Measurements from ENCODE around the gene RAMAC. TPM values are rescaled to one million over a fixed set of nuclear protein-coding genes. Genes with fewer than 3 reads are reported as not detected.

Gene RAMAC
- total RNA-seq, 3 donors from 2014 or later (not counting 1 experiment from before 2014, with no cell fraction given) = 15.4 to 27.2 (median 25.7) TPM

DNA sequence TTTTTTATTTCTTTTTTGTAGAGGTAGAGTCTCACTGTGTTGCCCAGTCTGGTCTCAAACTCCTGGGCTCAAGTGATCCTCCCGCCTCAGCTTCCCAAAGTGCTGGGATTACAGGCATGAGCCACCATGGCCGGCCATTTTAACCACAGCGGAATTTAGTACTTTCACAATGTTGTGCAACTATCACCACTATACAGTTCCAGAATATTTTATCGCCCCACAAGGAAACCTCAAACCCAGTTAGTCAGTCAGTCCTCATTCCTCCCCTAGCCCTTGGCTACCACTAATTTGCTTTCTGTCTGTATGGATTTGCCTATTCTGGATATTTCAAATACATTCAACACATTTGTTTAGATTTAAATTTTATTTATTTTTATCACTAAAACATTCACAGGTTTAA is 17.9 kb upstream of the RAMAC start:
- peak in 1 of 3 donors; percentile 50 for ATAC-seq
- H3K27me3 Mint-ChIP-seq (ENCODE audit: low read depth in 2 of 2) = no peaks in the 10 kb centered on the region
- H3K4me3 ChIP-seq (ENCODE audit: low read length) = no peak overlapping the region
- H3K27ac ChIP-seq (ENCODE audit: low read length) = no peak overlapping the region
- TF ChIP-seq, protein P1, sequence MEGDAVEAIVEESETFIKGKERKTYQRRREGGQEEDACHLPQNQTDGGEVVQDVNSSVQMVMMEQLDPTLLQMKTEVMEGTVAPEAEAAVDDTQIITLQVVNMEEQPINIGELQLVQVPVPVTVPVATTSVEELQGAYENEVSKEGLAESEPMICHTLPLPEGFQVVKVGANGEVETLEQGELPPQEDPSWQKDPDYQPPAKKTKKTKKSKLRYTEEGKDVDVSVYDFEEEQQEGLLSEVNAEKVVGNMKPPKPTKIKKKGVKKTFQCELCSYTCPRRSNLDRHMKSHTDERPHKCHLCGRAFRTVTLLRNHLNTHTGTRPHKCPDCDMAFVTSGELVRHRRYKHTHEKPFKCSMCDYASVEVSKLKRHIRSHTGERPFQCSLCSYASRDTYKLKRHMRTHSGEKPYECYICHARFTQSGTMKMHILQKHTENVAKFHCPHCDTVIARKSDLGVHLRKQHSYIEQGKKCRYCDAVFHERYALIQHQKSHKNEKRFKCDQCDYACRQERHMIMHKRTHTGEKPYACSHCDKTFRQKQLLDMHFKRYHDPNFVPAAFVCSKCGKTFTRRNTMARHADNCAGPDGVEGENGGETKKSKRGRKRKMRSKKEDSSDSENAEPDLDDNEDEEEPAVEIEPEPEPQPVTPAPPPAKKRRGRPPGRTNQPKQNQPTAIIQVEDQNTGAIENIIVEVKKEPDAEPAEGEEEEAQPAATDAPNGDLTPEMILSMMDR (IDR thresholded peaks at IDR 0.05) = no peak
- intact Hi-C loops (cut with micrococcal nuclease) = no loop called here
- H3K4me1 Mint-ChIP-seq = peaks cover 13% of the 10 kb centered on the region in 2 donors
- H3K36me3 Mint-ChIP-seq = no peaks in the 10 kb centered on the region
- no peak overlapping the region for H3K27ac Mint-ChIP-seq
- H3K4me1 ChIP-seq (ENCODE audit: control insufficient read depth, insufficient read depth, low read length) = peaks cover 14% of the 10 kb centered on the region
- H3K36me3 ChIP-seq (ENCODE audit: control insufficient read depth, insufficient read depth, low read length) = no peaks in the 10 kb centered on the region
- 96% methylated on average over 4 of the region's 4 CpGs for WGBS (ENCODE audit: insufficient coverage)
- H3K27me3 ChIP-seq (ENCODE audit: control insufficient read depth, insufficient read depth, low read length) = no peaks in the 10 kb centered on the region
- no peak overlapping the region for H3K4me3 Mint-ChIP-seq
- H3K9me3 ChIP-seq (ENCODE audit: control insufficient read depth, insufficient read depth, low read length) = no peaks in the 10 kb centered on the region
- no peaks in the 10 kb centered on the region for H3K9me3 Mint-ChIP-seq
- no peak for DNase-seq

DNA sequence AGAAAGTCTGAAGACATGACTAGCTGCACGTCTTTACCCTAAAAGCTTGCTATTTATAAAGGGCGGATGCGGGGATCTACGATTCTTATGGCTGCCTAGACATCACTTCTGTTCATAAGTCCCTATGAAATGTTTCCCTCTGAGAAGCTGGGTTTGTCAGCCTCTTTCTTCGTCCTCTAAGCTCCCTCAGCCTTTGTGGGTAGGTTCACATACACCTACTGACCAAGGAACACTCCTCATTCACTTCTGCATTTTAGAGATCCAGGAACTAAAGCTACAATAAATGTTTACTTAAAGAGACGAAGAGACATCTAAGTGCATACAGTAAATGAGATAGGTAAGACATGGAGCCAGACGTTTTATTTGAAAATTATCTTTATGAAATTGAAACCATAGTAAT is 16.7 kb upstream of the RAMAC start:
- intact Hi-C loops (cut with micrococcal nuclease) = no loop called here
- 89% methylated on average over 6 of the region's 7 CpGs for WGBS (ENCODE audit: insufficient coverage)

DNA sequence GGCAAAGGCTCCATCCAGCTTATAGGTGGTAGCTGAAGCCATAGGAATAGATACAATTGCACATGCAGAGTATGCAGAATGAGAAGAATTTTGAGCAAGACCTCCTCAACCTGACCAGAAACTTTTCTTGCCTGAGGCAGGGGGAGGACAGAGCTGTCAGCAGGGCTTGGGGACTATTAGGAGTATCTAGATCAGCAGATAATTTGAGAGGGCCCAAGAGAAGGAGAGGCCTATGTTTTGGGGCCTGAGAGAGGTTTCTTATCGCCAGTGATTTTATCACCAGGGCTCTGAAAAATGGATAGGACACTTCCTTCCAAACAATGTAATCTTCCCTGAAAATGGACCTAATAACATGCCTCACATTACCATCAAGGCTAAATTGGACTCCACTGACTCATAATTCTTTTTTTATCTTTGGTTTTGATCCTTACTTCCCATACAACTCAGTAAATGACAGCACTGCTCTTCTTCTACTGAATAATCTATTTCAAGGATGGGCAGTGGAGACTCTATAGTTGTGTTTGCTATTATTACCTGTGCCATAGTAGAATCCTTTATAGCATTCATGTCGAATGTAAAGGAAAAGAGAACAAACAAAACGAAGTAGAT is 15.8 kb upstream of the RAMAC start:
- ATAC-seq (no peak), DNase-seq (no peak)
- H3K36me3 ChIP-seq (ENCODE audit: control insufficient read depth, insufficient read depth, low read length) = no peaks in the 10 kb centered on the region
- H3K9me3 ChIP-seq (ENCODE audit: control insufficient read depth, insufficient read depth, low read length) = no peaks in the 10 kb centered on the region
- no peaks in the 10 kb centered on the region for H3K9me3 Mint-ChIP-seq
- WGBS (ENCODE audit: insufficient coverage) = 64% methylated on average over 3 of the region's 3 CpGs
- H3K27me3 ChIP-seq (ENCODE audit: control insufficient read depth, insufficient read depth, low read length) = no peaks in the 10 kb centered on the region
- no peak overlapping the region for H3K4me3 Mint-ChIP-seq
- H3K36me3 Mint-ChIP-seq = no peaks in the 10 kb centered on the region
- intact Hi-C loops (cut with micrococcal nuclease) = no loop called here
- no peak overlapping the region for H3K4me3 ChIP-seq (ENCODE audit: low read length)
- TF ChIP-seq, protein P1 (IDR thresholded peaks at IDR 0.05) = no peak
- H3K27me3 Mint-ChIP-seq (ENCODE audit: low read depth in 2 of 2) = no peaks in the 10 kb centered on the region
- H3K27ac ChIP-seq (ENCODE audit: low read length) = no peak overlapping the region
- H3K4me1 Mint-ChIP-seq = peaks cover 13% of the 10 kb centered on the region in 2 donors
- peaks cover 14% of the 10 kb centered on the region for H3K4me1 ChIP-seq (ENCODE audit: control insufficient read depth, insufficient read depth, low read length)
- H3K27ac Mint-ChIP-seq = no peak overlapping the region

More for the DNA sequence above, 16.7 kb upstream of the RAMAC start:
- Histone ChIP-seq H3K36me3 (ENCODE audit: control insufficient read depth, insufficient read depth, low read length) (no peaks in the 10 kb centered on the region), H3K4me3 (ENCODE audit: low read length) (no peak overlapping the region), H3K27ac (ENCODE audit: low read length) (no peak overlapping the region), H3K27me3 (ENCODE audit: control insufficient read depth, insufficient read depth, low read length) (no peaks in the 10 kb centered on the region), H3K9me3 (ENCODE audit: control insufficient read depth, insufficient read depth, low read length) (no peaks in the 10 kb centered on the region), H3K4me1 (ENCODE audit: control insufficient read depth, insufficient read depth, low read length) (peaks cover 14% of the 10 kb centered on the region)
- H3K27ac Mint-ChIP-seq = no peak overlapping the region
- DNase-seq = no peak
- TF ChIP-seq, protein P1 (IDR thresholded peaks at IDR 0.05) = no peak
- no peaks in the 10 kb centered on the region for H3K36me3 Mint-ChIP-seq
- no peaks in the 10 kb centered on the region for H3K27me3 Mint-ChIP-seq (ENCODE audit: low read depth in 2 of 2)
- H3K4me3 Mint-ChIP-seq = no peak overlapping the region
- ATAC-seq = no peak
- H3K4me1 Mint-ChIP-seq = peaks cover 13% of the 10 kb centered on the region in 2 donors
- no peaks in the 10 kb centered on the region for H3K9me3 Mint-ChIP-seq

DNA sequence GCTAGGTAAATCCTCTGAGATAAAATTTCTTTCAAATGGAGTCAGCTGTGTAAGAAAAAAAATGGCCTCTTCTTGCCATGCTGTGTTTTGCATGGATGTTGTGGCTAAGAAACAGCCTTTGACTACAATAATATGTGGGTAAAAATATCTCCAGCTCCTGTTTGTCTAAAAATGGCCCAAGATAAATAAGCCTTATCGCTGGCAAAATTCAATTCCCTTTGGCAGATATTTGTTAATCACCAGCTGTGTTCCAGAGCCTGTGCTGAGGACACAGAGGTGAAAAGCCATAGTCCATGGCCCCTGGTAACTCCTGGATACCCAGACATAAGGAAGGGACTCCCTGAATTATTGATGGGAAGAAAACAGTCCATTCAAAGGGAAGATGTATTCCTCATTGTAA is 15.3 kb upstream of the RAMAC start:
- Histone ChIP-seq H3K4me1 (ENCODE audit: control insufficient read depth, insufficient read depth, low read length) (peaks cover 13% of the 10 kb centered on the region), H3K9me3 (ENCODE audit: control insufficient read depth, insufficient read depth, low read length) (no peaks in the 10 kb centered on the region), H3K27me3 (ENCODE audit: control insufficient read depth, insufficient read depth, low read length) (no peaks in the 10 kb centered on the region), H3K36me3 (ENCODE audit: control insufficient read depth, insufficient read depth, low read length) (no peaks in the 10 kb centered on the region), H3K27ac (ENCODE audit: low read length) (no peak overlapping the region), H3K4me3 (ENCODE audit: low read length) (no peak overlapping the region)
- Mint-ChIP-seq H3K4me3 (no peak overlapping the region), H3K36me3 (no peaks in the 10 kb centered on the region), H3K27me3 (ENCODE audit: low read depth in 2 of 2) (no peaks in the 10 kb centered on the region), H3K9me3 (no peaks in the 10 kb centered on the region), H3K4me1 (peaks cover 13% of the 10 kb centered on the region in 2 donors), H3K27ac (no peak overlapping the region)
- DNase-seq (no peak), ATAC-seq (no peak)
- WGBS (ENCODE audit: insufficient coverage) = 93% methylated on average over 1 of the region's 1 CpG
- intact Hi-C loops (cut with micrococcal nuclease) = no loop called here
- TF ChIP-seq, protein P1 (IDR thresholded peaks at IDR 0.05) = no peak

Measured in natural killer cell (primary cell).